DMS153 treated with DMSO at 0.1 percent for 48 hours (cell line): ENCODE results near the gene GLRA1.
"Not testable (repeated sequence)": the region's sequence is repeated elsewhere in the genome, so short reads cannot be mapped to it uniquely, and the experiment has no call there.

Experiments used
- DNase-seq: peaks from one replicate; lab custom pipeline; 2025; ENCODE audit not compliant: unreplicated experiment; lab: John Stamatoyannopoulos, UW

The GLRA1 gene

DNA sequence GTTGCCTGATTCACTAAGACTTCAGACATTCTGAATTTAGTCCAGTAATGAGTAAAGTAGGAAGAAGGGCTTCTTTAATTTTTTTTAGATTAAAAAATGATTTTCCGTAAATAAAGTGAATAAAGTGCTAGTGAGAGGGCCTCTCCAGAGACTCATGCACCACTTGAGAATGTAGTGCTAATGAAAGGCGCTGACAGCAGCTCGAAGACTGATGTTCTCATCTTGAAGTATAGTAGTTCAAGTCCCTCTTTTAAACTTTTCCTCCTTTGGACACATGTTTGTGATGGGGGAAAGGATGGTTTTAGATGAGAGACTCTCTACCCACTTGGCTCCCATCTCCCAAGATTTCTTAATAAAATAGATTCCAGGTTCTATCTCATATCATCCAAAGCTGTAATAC lies 104.4 kb downstream of the GLRA1 start:
- DNase-seq, result no peak

DNA sequence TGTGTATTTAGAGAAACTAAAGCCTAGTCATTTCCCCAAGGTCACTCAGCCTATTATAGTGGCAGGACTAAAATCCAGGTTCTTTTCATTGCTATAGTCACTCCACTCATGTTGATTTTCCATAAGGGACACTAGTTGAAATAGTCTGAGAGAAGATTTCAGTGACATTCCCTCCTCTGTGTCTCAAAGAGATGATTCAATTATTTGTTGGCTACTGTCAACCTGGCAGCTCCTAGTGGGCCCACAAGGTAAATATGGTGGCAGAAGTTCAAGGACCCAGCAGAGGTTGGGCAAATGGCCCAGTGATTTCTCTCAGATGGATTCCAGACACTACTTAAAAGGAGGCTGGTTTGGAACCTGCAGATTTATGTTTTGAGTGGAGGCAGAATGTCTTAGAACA lies 104.8 kb downstream of the GLRA1 start:
- no peak for DNase-seq

DNA sequence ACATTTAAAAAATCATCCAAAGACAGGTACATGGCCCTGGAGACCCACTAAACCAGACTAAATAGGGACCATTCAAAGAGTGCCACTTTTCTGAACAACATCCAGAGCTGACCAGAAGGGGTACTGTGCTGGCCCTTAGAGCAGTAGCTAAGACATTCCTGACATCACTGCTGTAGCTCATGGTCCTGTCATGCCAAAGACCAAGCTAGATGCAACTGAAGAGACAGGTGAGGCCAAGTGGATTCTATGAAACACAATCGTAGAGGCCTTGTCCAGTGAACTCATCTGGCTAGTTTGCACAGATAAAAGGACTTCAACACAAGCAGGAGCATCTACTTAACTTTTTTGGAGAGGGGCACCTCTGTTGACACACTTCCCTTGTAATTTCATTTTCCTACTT lies 109.6 kb downstream of the GLRA1 start:
- DNase-seq, result no peak

DNA sequence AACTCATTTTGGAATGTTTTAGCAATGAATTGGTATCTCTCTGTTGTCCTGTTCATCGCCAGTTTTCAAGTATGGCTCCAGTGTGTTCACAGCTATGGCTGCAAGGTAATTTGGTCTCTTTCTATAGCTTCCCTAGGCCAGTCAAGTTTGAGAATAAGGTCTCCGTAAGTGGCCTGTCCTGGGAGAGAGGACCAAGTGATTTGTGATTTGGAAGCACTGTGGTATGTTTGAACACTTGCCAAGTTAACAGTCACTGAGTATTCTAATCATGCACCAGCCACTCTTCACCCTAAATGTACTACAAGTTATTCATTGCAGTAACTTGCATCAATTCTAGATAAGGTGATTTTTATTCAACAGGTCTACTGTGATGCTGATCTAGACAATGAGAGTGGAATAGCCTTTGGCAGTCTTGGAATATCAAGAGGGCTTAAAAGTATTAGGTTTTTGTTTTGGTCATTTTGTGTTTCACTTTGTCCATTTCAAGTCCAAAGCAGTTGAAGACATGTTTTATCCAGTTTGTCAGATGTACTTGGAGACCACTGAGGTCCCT lies 111.8 kb downstream of the GLRA1 start:
- no peak for DNase-seq

DNA sequence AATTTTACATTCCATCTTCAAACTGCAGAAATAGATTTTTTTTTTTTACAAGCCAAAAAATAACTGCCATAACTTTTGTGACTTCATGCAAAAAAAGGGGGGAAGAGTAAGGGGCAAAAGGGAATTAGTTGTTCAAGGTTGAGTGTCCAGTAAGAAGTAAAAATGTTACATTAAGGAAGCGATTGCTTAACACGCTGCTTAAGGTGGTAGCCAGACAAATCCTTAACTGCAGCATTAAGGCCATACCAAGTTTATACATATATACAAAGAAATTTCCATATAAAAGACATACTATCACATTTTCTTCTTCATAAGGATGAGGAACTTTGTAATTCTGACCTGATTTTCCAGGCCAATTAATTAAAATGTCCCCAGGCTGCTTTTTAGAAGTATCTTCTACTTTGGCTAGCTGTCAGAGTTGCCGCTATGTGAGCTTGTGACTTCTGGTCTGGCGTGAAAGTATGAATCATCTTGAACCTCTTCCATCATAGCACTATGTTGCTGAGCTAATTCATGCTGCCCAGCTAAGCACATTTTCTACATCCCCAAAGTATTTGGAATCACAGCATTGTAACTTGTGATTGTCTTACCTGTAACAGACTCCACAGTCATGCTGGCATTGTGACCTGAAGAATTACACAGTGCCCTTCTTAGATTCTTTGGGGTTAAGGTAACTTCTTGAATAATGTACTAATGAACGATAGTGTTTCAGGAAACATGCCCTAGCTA lies 112.9 kb downstream of the GLRA1 start:
- no peak for DNase-seq

- no peak for DNase-seq
These were observed 113.8 kb downstream of the GLRA1 start for GRCh38 chr5:151810897-151811296.

DNA sequence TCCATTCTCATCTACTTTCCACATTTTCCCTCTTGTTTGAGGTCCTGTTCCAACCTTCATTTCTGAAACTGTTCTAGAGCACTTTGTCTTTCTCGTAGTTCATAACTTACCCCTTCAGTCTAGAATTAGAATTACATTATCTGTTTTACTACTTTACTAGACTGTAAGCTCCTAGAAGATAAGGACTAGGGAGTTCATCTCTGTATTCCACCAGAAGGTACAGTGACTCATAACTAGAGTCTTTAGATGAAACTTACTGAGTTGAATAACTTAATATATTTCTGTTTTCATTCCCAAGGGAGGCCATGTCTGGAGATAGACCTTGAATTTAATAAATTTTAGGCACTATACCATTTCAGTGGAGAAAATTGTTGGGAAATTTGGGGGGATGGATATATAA lies 114.2 kb downstream of the GLRA1 start:
- DNase-seq, result no peak

DNA sequence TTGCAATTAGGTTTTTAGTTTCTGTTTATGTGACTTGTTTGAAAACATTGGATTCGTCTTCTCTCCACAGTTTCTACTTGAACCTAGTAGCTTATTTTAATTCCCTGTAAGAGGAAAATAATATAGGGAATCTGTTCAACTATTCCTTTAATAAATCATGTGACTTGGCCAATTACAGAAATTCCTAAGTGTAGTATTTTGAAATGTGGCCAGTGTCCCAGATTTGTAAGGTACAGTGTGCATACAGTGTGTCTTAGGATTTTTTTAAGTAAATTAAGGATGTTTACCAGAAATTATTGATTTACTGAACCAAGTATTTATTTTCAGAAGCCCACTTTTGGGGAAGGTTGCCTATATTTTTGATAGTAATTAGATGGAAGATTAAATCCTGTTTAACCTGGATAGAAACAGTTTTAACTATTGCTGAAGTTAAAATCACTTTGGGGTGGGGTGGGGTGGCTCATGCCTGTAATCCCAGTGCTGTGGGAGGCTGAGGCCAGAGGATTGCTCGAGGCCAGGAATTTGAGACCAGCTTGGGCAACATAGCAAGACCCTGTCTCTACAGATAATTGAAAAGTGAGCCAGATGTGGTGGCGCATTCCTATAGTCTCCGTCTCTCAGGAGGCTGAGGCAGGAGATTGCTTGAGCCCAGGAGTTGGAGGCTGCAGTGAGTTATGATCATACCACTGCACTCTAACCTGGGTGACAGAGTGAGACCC lies 116.0 kb downstream of the GLRA1 start:
- no peak for DNase-seq

DNA sequence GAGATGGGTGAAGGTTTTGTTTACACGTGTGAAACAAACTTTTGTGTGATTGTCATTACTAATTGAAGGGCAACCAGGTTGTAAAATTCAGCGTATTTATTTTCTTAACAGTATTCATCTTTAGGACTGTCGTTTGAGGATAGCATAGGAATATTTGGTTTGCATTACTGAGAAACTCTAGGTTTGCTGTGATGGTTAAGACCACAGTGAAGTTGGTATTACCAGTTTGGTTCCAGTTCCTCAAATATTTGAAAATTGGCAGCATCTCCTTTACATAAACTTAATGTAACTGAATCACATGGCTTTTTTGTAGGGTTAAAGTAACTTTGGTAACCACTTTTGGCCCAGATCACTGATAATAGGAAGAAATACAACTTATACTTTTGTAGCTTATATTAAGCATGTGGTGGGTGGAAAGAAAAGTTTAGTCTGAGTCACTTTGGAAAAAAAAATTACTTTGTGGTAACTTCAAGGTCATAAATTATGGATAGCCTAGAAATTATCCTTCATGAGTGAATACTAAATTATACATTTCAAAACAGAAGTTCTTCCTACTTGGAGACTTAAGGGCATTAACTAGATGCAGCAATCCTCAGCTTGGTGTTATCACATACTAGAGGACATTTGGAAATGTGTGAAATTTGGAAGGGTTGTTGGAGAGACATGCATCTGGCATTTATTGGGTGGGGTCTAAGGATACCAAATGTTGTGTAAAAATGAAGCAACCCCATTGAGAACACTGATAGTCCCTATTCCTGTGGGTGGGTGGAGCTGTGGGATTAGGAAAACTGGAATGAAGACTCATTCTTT lies 119.0 kb downstream of the GLRA1 start:
- no peak for DNase-seq

- no peak for DNase-seq
These were observed 124.1 kb downstream of the GLRA1 start for GRCh38 chr5:151800532-151800931.

- no peak for DNase-seq
These were observed 125.2 kb downstream of the GLRA1 start for GRCh38 chr5:151799407-151799806.

GRCh38 chr5:151798674-151799073 lies 126.0 kb downstream of the GLRA1 start:
- DNase-seq, result no peak

DNA sequence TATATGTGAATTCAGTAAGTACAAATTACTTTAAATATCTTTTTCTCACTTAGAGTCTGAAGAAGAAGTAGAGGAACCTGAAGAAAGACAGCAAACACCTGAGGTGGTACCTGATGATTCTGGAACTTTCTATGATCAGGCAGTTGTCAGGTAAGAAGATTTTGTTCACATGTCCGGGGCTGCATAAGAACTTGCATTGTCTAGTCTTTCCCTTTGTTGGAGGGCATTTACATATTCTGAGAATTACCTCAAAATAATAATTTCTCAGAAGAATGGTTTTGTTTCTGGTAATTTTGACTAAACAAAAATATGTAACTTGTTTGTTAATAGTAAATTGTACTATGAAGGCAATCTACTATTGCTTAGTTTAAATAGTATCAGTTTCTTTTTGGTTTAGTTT lies 129.2 kb downstream of the GLRA1 start:
- DNase-seq, result no peak

GRCh38 chr5:151793358-151793757 lies 131.3 kb downstream of the GLRA1 start:
- DNase-seq, result no peak

DNA sequence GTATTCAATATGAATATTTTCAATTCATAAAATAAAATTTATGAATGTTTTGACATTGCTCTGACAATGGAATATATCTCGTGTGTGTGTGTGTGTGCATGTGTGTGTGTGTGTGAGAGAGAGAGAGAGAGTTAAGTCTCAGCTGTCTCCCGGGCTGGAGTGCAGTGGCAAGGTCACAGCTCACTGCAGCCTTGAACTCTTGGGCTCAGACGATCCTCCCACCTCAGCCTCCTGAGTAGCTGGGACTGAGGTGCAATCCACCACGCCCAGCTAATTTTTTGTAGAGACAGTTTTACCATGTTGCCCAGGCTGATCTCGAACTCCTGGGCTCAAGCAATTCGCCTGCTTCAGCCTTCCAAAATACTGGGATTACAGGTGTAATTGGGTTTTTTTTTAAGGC lies 136.8 kb downstream of the GLRA1 start:
- DNase-seq, result no peak

- no peak for DNase-seq
These were observed 138.2 kb downstream of the GLRA1 start for GRCh38 chr5:151786468-151786867.

GRCh38 chr5:151784141-151784540 lies 140.5 kb downstream of the GLRA1 start:
- DNase-seq, result no peak

DNA sequence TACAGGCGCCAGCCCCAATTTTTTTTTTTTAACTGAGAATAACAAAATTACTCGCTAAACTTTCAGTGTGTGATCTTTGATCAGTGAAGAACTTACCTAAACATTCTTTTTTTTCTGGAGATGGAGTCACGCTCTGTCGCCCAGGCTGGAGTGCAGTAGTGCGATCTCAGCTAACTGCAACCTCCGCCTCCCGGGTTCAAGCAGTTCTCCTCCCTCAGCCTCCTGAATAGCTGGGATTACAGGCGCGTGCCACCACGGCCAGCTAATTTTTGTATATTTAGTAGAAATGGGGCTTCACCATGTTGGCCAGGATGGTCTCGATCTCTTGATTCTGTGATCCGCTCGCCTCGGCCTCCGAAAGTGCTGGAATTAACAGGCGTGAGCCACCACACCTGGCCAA lies 141.0 kb downstream of the GLRA1 start:
- DNase-seq, result not testable (repeated sequence)

GRCh38 chr5:151781201-151781600 lies 143.4 kb downstream of the GLRA1 start:
- DNase-seq, result no peak

DNA sequence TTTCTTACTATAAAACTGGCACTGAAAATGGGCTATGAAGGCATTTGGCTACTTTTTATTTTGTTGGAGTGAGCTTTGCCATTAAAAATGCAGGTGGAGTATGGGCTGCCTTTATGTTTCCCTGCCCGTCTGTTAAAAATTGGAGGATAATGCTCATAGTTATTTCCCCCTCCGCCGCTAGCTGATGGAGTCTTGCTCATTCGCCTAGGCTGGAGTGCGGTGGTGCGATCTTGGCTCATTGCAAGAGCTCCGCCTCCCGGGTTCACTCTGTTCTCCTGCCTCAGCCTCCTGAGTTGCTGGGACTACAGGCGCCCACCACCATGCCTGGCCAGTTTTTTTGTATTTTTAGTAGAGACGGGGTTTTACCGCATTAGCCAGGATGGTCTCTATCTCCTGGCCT lies 144.3 kb downstream of the GLRA1 start:
- DNase-seq, result no peak

DNA sequence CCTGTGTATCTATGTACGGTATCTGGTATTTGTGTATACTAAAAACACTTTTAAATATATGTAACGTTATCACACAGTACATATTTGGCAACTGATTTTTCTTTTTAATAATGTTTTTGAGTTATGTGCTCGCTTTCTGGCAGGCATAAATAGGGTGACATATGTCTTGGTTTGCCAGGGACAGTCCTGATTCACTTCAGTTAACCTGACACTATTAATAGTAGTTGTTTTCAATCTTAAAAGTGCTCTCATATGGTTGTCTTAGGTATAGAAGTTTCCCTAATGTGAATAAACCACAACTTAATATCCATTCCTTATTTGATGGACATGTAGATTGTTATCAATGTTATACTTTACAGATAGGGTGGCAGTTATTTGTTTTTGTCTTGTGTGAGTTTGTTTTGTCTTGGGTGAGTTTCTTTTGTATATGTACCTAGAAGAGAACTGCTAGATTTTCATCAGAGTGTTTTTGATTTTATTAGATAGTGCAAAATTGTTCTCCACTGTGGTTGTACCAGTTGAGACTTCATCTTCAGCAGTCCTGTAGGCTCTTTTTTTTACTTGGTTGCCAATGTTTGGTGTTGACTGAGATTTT lies 145.0 kb downstream of the GLRA1 start:
- DNase-seq, result no peak
